Breast epithelium (tissue), 3 donors: ENCODE measurements around the gene PLAU.

ENCODE experiments used
- POLR2A ChIP-seq: fragments of 450-650 bp; IDR thresholded peaks from one replicate; pipeline ENCODE4 v1.6.1; 2016; ENCODE audit warnings: antibody characterized with exemption, mild to moderate bottlenecking, moderate library complexity
- TF ChIP-seq, protein P1 (sequence below), 3 donors: fragments of 450-650 bp; IDR thresholded peaks; one replicate each; pipeline ENCODE4 v1.5.1; 2016 to 2017; ENCODE audit warnings: antibody characterized with exemption in 3 of 3, mild to moderate bottlenecking in 3 of 3, moderate library complexity in 3 of 3

DNA sequence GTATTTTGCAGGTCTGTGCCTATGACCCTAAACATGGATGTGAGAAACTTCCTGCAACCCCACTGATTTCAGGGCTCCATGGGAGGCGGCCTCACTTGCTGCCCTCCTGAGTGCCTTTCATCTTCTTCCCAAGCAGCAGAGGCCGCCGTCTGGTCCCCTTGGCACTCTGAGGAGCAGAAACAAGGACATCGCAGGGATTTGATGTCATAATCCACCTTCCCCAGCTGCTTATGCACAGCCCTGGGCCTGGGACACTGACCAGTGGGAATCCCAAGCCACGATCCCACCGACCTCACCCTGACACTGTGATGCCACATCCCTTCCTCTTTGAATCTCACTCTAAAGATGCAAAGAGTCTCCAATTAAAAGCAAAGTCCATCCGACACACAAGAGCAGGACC is 44.3 kb upstream of the PLAU start:
- TF ChIP-seq, protein P1, sequence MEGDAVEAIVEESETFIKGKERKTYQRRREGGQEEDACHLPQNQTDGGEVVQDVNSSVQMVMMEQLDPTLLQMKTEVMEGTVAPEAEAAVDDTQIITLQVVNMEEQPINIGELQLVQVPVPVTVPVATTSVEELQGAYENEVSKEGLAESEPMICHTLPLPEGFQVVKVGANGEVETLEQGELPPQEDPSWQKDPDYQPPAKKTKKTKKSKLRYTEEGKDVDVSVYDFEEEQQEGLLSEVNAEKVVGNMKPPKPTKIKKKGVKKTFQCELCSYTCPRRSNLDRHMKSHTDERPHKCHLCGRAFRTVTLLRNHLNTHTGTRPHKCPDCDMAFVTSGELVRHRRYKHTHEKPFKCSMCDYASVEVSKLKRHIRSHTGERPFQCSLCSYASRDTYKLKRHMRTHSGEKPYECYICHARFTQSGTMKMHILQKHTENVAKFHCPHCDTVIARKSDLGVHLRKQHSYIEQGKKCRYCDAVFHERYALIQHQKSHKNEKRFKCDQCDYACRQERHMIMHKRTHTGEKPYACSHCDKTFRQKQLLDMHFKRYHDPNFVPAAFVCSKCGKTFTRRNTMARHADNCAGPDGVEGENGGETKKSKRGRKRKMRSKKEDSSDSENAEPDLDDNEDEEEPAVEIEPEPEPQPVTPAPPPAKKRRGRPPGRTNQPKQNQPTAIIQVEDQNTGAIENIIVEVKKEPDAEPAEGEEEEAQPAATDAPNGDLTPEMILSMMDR (IDR thresholded peaks at IDR 0.05), result no peak
- TF ChIP-seq POLR2A, result no peak
